Memory B cell (primary cell): Measurements from ENCODE around the gene CSNK1D.

Experiments used
- ATAC-seq: fragments of 150-1000 bp; cut with Tn5 transposase; 2 replicates; pipeline ENCODE4 v1.10.0; 2021; ENCODE audit warnings: low read depth, mild to moderate bottlenecking, moderate library complexity
- DNase-seq, 2 donors: peaks; one replicate each; pipeline ENCODE4 v3.0.0; 2022; ENCODE audit warnings: low spot score in 2 of 2
- H3K27ac Mint-ChIP-seq: one replicate; pipeline ENCODE4 v1.8.0; 2022; ENCODE audit warnings: mild to moderate bottlenecking, moderate library complexity, mixed read lengths
- H3K27me3 Mint-ChIP-seq: one replicate; pipeline ENCODE4 v1.8.0; 2022; ENCODE audit warnings: mixed read lengths
- H3K36me3 Mint-ChIP-seq: one replicate; pipeline ENCODE4 v1.8.0; 2022; ENCODE audit warnings: mild to moderate bottlenecking, mixed read lengths
- H3K4me1 Mint-ChIP-seq: one replicate; pipeline ENCODE4 v1.8.0; 2022; ENCODE audit warnings: mixed read lengths
- H3K4me3 Mint-ChIP-seq: one replicate; pipeline ENCODE4 v1.8.0; 2022; ENCODE audit warnings: mild to moderate bottlenecking, moderate library complexity, mixed read lengths
- H3K9me3 Mint-ChIP-seq: one replicate; pipeline ENCODE4 v1.8.0; 2022; ENCODE audit warnings: mixed read lengths

The CSNK1D gene

DNA sequence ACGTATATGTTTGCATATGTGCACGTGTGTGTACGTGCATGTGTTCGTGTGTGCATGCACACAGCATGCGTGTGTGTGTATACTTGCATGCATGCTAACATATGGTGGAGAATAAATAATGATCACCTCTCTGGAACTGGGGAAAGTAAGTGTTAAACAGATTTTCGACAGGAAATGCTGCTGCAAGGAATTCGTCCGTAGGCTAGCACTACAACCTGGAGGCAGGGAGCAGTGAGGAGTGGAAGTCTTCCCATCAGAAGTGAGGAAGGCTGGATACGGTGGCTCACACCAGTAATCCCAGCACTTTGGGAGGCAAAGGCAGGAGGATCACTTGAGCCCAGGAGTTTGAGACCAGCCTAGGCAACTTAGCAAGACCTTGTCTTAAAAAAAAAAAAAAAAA, 4.8 kb upstream of the CSNK1D start:
- Mint-ChIP-seq H3K4me1 (peaks cover 13% of the 10 kb centered on the region), H3K9me3 (no peaks in the 10 kb centered on the region), H3K27ac (no peak overlapping the region), H3K4me3 (no peak overlapping the region), H3K27me3 (peaks cover 16% of the 10 kb centered on the region), H3K36me3 (peaks cover 2% of the 10 kb centered on the region)
- DNase-seq (no peak), ATAC-seq (no peak)

DNA sequence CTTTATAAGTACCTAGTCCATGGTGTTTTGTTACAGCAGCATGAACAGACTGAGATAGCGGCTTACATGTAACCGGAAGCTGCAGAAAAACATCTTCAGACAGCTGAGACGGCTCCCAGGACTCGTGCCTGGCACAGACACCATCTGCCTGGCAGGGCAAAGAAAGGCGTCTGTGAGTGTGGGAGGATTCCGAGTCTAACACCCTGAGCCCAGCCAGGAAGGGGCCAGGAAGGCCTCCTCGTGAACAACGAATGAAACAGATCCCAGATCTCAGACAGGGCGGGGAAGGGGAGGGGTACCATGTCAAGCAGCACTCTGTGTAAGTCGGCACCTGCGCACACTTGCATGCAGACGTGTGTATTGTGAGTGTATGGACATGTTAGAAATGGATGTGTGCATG, 4.4 kb upstream of the CSNK1D start:
- Mint-ChIP-seq H3K4me1 (peaks cover 13% of the 10 kb centered on the region), H3K4me3 (no peak overlapping the region), H3K36me3 (peaks cover 2% of the 10 kb centered on the region), H3K9me3 (no peaks in the 10 kb centered on the region), H3K27me3 (peaks cover 16% of the 10 kb centered on the region), H3K27ac (no peak overlapping the region)
- DNase-seq, result no peak
- no peak for ATAC-seq

DNA sequence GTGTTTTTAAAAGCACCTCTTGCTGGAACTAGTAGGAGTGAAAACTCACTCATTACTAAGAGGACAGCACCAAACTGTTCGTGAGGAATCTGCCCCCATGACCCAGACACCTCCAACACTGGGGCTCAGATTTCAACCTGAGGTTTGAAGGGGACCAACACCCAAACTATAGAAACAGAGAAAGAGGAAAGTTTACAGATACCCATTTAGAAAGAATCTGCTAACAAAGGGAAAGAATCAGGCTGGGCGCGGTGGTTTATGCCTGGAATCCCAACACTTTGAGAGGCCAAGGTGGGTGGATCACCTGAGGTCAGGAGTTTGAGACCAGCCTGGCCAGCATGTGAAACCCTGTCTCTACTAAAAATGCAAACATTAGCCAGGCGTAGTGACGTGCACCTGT, 3.4 kb upstream of the CSNK1D start:
- H3K9me3 Mint-ChIP-seq, result no peaks in the 10 kb centered on the region
- H3K36me3 Mint-ChIP-seq, result peaks cover 5% of the 10 kb centered on the region
- H3K4me3 Mint-ChIP-seq, result no peak overlapping the region
- no peak overlapping the region for H3K27ac Mint-ChIP-seq
- no peak for ATAC-seq
- no peak for DNase-seq
- H3K4me1 Mint-ChIP-seq, result peaks cover 17% of the 10 kb centered on the region
- peaks cover 16% of the 10 kb centered on the region for H3K27me3 Mint-ChIP-seq

DNA sequence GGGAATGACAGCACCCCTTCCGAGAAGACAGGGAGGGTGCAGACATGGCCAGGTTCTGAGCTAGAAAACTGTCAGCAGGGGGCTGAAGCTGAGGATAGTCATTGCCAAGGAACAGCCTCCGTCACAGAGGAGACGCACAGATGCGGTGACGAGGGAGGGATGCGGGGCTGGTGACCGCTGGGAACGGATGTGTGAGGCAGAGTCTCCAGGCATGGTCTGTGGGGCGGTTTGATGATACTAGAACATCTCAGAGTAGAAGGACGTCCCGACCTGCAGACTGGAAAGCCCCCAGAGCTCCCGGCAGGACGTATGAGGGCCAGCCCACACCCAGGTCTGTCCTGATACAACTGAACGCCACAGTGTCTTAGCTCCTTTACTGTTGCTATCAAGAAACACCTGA, 1.8 kb upstream of the CSNK1D start:
- ATAC-seq (no peak), DNase-seq (no peak)
- H3K4me1 Mint-ChIP-seq, result peaks cover 19% of the 10 kb centered on the region
- no peaks in the 10 kb centered on the region for H3K9me3 Mint-ChIP-seq
- H3K27me3 Mint-ChIP-seq, result peaks cover 11% of the 10 kb centered on the region
- no peak overlapping the region for H3K4me3 Mint-ChIP-seq
- H3K36me3 Mint-ChIP-seq, result peaks cover 7% of the 10 kb centered on the region
- no peak overlapping the region for H3K27ac Mint-ChIP-seq

DNA sequence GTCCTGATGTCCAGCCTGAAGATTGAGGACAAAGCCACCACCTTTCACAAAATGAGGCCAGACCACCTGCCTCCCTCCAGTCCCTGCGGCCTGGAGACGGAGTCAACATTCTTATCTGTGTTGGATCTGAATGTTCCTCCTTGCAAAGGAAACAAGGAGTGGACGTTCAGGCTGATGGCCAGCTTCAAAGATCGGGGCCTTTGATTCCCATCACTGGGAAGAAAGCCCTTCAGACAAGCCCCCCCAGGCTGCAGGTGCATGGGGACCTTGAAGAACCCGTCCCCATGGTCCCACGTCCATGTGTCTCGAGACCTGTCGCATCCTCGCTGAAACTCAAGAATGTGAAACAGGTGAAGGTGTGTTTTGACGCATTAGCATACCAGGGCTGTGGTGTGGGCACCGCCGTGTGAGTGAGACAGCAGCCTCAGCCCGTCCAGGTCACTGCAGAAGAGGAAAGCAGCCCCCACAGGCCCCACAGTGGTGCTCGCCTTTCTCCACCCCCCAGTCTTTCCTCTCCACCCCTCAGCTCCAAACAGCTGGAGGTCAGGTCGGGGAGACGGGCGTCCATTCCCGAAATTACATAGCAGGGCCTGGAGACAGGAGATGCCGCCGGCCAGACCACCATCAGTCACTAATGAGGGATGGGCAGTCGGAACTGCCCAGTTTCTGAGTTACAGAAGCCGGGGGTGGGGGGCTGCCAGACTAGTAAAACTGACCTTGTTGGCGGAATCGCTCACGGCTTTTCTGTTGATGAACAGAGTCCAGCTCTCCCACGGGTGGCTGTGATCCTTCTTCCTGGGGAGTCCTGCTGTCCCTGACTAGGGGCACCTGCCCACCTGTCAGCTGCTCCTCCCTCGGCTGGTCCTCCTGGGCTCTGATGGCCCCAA, 877 bp upstream of the CSNK1D start:
- DNase-seq (no peak), ATAC-seq (no peak)
- H3K4me3 Mint-ChIP-seq, result peak overlapping the region; percentile 84
- H3K27me3 Mint-ChIP-seq, result peaks cover 11% of the 10 kb centered on the region
- peaks cover 27% of the 10 kb centered on the region for H3K4me1 Mint-ChIP-seq
- no peaks in the 10 kb centered on the region for H3K9me3 Mint-ChIP-seq
- peaks cover 9% of the 10 kb centered on the region for H3K36me3 Mint-ChIP-seq
- H3K27ac Mint-ChIP-seq, result no peak overlapping the region

DNA sequence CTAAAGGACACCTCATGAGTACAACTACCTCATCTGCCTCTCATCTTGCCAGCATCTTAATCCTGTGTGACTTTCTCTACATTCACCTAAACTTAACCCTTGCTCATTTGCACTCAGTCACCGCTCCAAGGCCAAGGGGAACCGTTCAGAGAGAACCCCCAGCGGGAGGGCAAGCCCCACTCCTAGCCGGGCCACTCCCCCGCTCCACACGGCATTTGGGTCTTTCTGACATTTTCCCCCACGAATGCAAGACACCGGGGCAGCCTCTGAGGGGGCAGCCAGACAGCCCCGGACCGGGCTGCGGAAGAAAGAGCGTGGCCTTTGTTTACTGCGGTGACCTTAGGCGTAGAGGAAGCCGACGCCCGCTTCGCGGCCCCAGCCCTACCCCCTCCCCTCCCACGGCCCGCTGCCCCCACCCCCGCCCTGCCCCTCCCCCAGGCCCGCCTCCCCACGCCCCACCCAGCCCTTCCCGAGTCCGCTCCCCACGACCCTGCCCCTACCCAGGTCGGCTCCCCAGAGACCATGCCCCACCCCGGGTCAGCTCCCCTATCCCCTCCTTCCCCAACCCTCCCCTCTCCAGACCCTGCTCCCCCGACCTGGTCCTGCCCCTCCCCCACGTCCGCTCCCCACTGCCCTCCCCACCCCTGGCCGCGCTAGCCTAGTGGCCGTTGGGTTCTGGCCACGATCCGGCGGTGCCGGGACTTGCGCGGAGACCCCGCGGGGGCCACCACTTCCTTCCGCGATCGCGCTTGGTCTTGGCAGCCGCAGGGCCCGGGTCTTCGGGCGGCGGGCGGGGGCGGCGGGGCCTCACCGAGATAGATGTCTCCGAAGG, 789 bp downstream of the CSNK1D start:
- ATAC-seq (peak; percentile 20), DNase-seq (peak in 1 of 2 donors; percentile 46)
- Mint-ChIP-seq H3K9me3 (no peaks in the 10 kb centered on the region), H3K4me3 (peak overlapping the region; percentile 84), H3K27ac (peak overlapping the region; percentile 98), H3K27me3 (peaks cover 7% of the 10 kb centered on the region), H3K36me3 (peaks cover 9% of the 10 kb centered on the region), H3K4me1 (peaks cover 36% of the 10 kb centered on the region)

DNA sequence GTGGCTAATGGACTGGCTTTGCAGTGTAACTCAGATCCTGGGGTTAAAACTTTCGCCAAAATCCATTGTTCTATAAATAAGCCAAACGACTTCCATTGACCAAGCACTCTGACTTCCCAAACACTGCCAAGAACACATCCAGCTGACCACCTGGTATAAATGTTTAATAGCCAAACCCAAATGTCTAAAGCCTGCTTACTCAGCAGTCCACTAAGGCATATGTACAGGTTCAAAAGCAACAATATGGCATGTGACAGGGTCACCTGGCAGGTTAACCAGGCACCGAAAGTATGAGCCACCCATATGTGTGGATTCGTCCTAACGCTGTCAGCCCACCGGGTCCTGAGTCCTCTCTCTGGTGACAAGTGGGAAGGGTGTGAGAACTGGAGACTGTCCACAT, 2.1 kb downstream of the CSNK1D start:
- H3K27ac Mint-ChIP-seq, result peak overlapping the region; percentile 98
- peaks cover 9% of the 10 kb centered on the region for H3K36me3 Mint-ChIP-seq
- H3K27me3 Mint-ChIP-seq, result peaks cover 4% of the 10 kb centered on the region
- ATAC-seq (no peak), DNase-seq (no peak)
- no peaks in the 10 kb centered on the region for H3K9me3 Mint-ChIP-seq
- peak overlapping the region; percentile 84 for H3K4me3 Mint-ChIP-seq
- peaks cover 43% of the 10 kb centered on the region for H3K4me1 Mint-ChIP-seq

DNA sequence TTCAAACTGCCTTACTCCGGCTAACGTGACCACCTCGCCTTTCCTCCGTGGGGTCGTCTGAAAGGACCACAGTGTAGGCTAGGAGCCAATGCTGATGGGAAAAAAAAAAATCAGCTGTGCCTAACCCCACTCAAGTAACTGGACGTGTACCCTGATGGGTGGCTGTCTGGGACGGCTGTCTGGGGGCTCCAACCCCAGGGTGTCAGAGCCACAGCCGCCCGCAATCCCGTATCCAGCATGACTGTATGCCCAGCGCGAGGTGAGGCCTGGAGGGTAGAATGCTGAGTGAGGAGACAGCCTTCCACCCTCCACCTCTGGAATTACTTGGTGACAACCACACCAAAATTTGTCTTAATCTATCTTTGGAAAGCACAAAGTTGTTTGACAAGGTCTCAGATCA, 2.8 kb downstream of the CSNK1D start:
- Mint-ChIP-seq H3K36me3 (peaks cover 9% of the 10 kb centered on the region), H3K4me1 (peaks cover 48% of the 10 kb centered on the region), H3K27ac (peak overlapping the region; percentile 70), H3K27me3 (peaks cover 3% of the 10 kb centered on the region), H3K9me3 (no peaks in the 10 kb centered on the region), H3K4me3 (peak overlapping the region; percentile 5)
- DNase-seq (no peak), ATAC-seq (no peak)

DNA sequence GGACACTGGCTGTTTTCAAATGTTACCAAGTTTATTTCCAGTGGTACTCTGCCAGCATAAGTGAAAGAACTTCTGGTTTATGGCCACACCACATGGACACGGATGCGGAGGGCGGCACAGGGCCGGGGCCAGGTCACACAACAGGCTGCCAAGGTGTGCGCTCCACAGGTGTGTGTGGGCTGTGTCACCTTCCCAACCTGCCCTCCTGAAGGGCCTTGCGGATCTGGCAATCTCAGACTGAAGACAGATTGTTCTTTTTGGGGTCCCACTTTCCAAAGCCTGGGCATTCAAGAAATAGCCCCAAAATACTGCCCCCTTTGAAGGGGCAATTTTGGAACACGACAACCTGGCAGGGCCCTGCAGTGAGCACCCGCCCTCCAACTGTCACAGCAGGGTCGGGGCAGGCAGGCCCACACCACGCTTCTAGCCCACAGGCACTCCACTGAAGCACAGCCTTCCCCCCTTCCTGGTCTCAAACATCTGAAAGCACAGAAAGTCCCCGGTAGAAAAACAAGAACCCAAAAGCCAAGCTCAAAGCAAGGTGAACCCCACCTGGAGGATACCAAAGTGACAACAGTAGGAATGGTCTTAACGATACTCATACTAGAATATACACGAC, 3.5 kb downstream of the CSNK1D start:
- no peaks in the 10 kb centered on the region for H3K9me3 Mint-ChIP-seq
- H3K27me3 Mint-ChIP-seq, result peaks cover 2% of the 10 kb centered on the region
- H3K27ac Mint-ChIP-seq, result peak overlapping the region; percentile 70
- DNase-seq, result no peak
- ATAC-seq, result no peak
- H3K36me3 Mint-ChIP-seq, result peaks cover 9% of the 10 kb centered on the region
- H3K4me3 Mint-ChIP-seq, result peak overlapping the region; percentile 5
- H3K4me1 Mint-ChIP-seq, result peaks cover 45% of the 10 kb centered on the region

DNA sequence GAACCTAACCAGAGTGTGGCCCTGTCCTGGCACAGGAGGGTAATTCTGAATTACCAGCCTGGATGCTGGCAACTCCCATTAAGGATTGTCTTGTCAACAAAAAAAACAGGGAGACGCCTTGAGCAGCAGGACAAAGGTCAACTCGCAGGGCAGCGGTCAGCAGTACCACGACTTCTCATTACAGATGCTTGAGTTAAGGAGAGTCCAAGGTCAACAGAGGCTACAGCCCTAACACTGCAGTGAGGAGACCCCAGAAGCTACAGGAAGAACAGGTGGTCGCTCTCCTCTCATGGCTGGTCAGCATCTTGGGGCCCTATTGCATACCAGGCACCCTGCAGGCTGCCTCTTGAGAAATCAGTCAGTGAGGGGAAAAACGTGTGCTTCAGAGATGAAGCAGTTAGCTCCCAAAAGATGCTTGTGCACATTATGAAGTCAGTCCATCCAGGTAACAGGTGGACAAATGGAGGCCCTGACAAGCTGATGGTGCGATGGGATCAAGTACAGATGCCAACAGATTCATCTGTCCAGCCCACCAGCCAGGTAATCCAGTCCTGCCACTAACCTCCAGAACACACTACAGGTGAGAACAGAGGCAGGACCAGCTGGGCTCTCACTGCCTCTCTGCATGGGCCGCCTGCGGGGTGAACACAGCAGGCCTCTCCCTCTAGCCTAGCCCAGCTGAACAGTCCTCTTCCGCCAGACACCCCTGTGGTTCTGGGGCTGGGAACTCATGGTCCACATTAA, 4.2 kb downstream of the CSNK1D start:
- Mint-ChIP-seq H3K27ac (peak overlapping the region; percentile 70), H3K27me3 (no peaks in the 10 kb centered on the region), H3K4me3 (no peak overlapping the region), H3K4me1 (peaks cover 42% of the 10 kb centered on the region), H3K36me3 (peaks cover 11% of the 10 kb centered on the region), H3K9me3 (no peaks in the 10 kb centered on the region)
- no peak for ATAC-seq
- DNase-seq, result no peak

DNA sequence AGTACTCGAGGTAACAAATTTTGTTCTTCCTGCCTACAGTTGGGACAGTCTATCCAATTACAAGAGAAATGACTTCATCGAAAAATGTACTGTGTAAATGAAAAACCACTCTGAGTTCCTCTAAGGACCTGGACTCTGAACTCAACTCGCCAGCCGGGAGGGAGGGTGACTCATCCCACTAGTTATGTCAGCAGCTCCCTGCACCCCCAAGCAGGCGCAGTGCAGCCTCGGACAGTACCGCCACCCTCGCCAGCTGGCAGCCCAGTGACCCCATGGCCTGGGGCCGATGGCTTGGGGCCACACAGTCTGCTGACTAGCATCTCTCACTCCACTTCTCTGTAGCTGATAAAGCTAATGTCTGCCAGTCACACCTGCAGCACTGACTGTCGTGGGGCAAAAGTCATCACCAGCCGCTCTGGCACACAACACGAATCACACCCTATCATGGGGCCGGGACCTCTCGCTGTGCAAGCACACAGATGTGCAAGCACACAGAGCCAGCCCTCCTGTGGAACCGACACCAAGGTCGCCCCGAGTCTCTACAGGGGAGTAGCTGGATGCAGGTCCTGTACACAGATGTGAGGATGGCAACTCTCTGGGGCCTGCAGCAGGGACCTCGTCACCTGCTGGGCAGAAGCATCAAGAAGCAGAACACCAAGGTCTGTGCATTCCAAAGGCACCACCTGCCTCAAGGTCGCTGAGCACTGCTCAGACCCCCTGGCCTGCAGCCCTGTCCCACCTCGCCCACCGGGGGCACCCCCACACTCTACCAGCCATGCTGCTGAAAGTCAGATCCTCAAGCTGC, 5.7 kb downstream of the CSNK1D start:
- H3K36me3 Mint-ChIP-seq, result peaks cover 13% of the 10 kb centered on the region
- H3K9me3 Mint-ChIP-seq, result no peaks in the 10 kb centered on the region
- no peaks in the 10 kb centered on the region for H3K27me3 Mint-ChIP-seq
- peak; percentile 23 for ATAC-seq
- no peak overlapping the region for H3K4me3 Mint-ChIP-seq
- peak overlapping the region; percentile 45 for H3K27ac Mint-ChIP-seq
- DNase-seq, result no peak
- H3K4me1 Mint-ChIP-seq, result peaks cover 42% of the 10 kb centered on the region

DNA sequence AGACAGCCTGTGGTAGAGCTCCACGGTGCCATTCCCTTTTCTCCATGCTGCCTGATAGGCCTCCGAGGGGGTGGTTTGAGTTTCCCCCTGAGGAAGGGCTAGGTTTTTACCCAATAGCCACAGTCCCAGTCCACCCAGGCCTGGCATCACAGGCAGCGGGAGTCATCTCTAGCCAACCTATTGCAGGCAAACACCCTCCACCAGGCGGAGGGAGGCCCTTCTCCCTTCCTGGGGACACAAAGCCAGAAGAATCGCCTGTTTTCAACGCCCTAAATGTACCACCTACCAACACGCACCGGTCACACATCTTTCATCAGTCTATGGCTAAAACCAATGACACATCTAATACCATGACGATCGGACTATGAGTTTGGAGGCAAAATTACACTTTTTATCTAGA, 7.4 kb downstream of the CSNK1D start:
- no peak overlapping the region for H3K27ac Mint-ChIP-seq
- H3K9me3 Mint-ChIP-seq, result no peaks in the 10 kb centered on the region
- DNase-seq (no peak), ATAC-seq (no peak)
- no peak overlapping the region for H3K4me3 Mint-ChIP-seq
- peaks cover 16% of the 10 kb centered on the region for H3K36me3 Mint-ChIP-seq
- H3K27me3 Mint-ChIP-seq, result no peaks in the 10 kb centered on the region
- H3K4me1 Mint-ChIP-seq, result peaks cover 36% of the 10 kb centered on the region

DNA sequence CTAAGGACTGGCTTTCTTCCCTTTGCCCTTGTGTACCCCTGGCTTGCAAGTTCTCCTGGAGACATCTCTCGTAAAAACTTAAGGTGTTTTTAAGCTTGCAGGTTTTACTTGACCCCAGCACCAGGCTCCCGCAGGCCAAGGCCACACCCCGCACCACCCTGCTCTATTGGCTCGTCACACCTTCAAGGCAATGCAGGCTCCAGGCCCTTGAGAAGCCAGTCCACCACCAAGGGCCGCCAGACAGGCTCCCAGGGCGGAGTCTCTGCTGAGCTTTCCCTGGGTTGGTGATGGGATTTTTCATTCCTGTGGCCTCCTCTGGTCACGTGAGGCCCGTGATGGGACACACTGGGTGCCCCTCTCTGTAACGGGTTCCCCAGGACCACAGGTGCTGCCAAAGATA, 9.9 kb downstream of the CSNK1D start:
- ATAC-seq (no peak), DNase-seq (no peak)
- no peak overlapping the region for H3K27ac Mint-ChIP-seq
- H3K36me3 Mint-ChIP-seq, result peaks cover 29% of the 10 kb centered on the region
- peaks cover 35% of the 10 kb centered on the region for H3K4me1 Mint-ChIP-seq
- no peaks in the 10 kb centered on the region for H3K9me3 Mint-ChIP-seq
- H3K4me3 Mint-ChIP-seq, result no peak overlapping the region
- H3K27me3 Mint-ChIP-seq, result no peaks in the 10 kb centered on the region
